Spinal cord (tissue), 10 donors: ENCODE results near the gene GET4. TPM values are rescaled to one million over a fixed set of nuclear protein-coding genes. Genes with fewer than 3 reads are reported as not detected.

ENCODE experiments used
- DNase-seq, 6 donors: peaks; one replicate each; pipeline versions ENCODE4 v3.0.0 to v3.0.0-alpha.2; 2013 to 2015; ENCODE audit warnings: low spot score in 6 of 6, low read depth in 4 of 6
- H3K27ac ChIP-seq: one replicate; pipeline ENCODE4 v1.5.1; 2013; ENCODE audit warnings: low read depth, low read length, control low read depth
- H3K27me3 ChIP-seq: one replicate; pipeline ENCODE4 v1.6.1; 2013; ENCODE audit warnings: low read length; ENCODE audit not compliant: control insufficient read depth, insufficient read depth
- H3K36me3 ChIP-seq: one replicate; pipeline ENCODE4 v1.6.1; 2013; ENCODE audit warnings: low read length; ENCODE audit not compliant: control insufficient read depth, insufficient read depth
- H3K4me1 ChIP-seq: one replicate; pipeline ENCODE4 v1.6.1; 2013; ENCODE audit warnings: low read length; ENCODE audit not compliant: control insufficient read depth, insufficient read depth
- H3K4me3 ChIP-seq: one replicate; pipeline ENCODE4 v1.5.1; 2013; ENCODE audit warnings: low read depth, low read length, control low read depth
- H3K9me3 ChIP-seq: one replicate; pipeline ENCODE4 v1.6.1; 2013; ENCODE audit warnings: low read length; ENCODE audit not compliant: control insufficient read depth, insufficient read depth
- WGBS: methylation state at CpG from one replicate; pipeline ENCODE4 v1.1.5; 2013; ENCODE audit warnings: missing lambda C conversion rate; ENCODE audit not compliant: insufficient coverage; 5-methylcytosine and 5-hydroxymethylcytosine counted together
- polyA plus RNA-seq, 2 donors: library from polyadenylated mRNA; unstranded; fragments of 120-200 nt; gene quantifications; one replicate each; pipeline ENCODE4 v1.2.1, GENCODE V29; 2013; ENCODE audit not compliant: insufficient read length in 2 of 2
- total RNA-seq, 2 donors: library from RNA; depleted of rRNA in 1 of 2; stranded (reverse); fragments of 120-200 nt in 1 of 2; fragments of >200 nt in 1 of 2; gene quantifications; one replicate each; pipeline versions ENCODE4 v1.2.3 to v1.2.4, GENCODE V29; 2013 to 2014
- donor health status: healthy.

Gene GET4
- total and polyA plus RNA-seq, 4 donors = 17.7 to 54.3 (median 33.2) TPM

GRCh38 chr7:931871-932650 lies 55.7 kb downstream of the GET4 start:
- Histone ChIP-seq H3K4me3 (no peak overlapping the region), H3K27me3 (no peaks in the 10 kb centered on the region), H3K9me3 (no peaks in the 10 kb centered on the region), H3K36me3 (peaks cover 54% of the 10 kb centered on the region), H3K4me1 (peaks cover 4% of the 10 kb centered on the region), H3K27ac (no peak overlapping the region)
- no peak for DNase-seq
- WGBS = 86% methylated on average over 21 of the region's 21 CpGs

GRCh38 chr7:932651-932975 lies 56.3 kb downstream of the GET4 start:
- WGBS = 93% methylated on average over 11 of the region's 11 CpGs
- no peak for DNase-seq
- H3K9me3 ChIP-seq = no peaks in the 10 kb centered on the region

GRCh38 chr7:934469-935163 lies 58.3 kb downstream of the GET4 start:
- Histone ChIP-seq H3K27me3 (no peaks in the 10 kb centered on the region), H3K4me1 (no peaks in the 10 kb centered on the region), H3K36me3 (peaks cover 55% of the 10 kb centered on the region), H3K4me3 (no peak overlapping the region), H3K9me3 (no peaks in the 10 kb centered on the region), H3K27ac (no peak overlapping the region)
- DNase-seq = no peak
- 87% methylated on average over 33 of the region's 34 CpGs for WGBS

More at GRCh38 chr7:932651-932975, 56.3 kb downstream of the GET4 start:
- Histone ChIP-seq H3K27ac (no peak overlapping the region), H3K4me3 (no peak overlapping the region), H3K4me1 (no peaks in the 10 kb centered on the region), H3K27me3 (no peaks in the 10 kb centered on the region), H3K36me3 (peaks cover 50% of the 10 kb centered on the region)

- WGBS = 79% methylated on average over 46 of the region's 46 CpGs
- Histone ChIP-seq H3K9me3 (no peaks in the 10 kb centered on the region), H3K27me3 (no peaks in the 10 kb centered on the region), H3K4me1 (no peaks in the 10 kb centered on the region), H3K36me3 (peaks cover 55% of the 10 kb centered on the region), H3K27ac (no peak overlapping the region), H3K4me3 (no peak overlapping the region)
- DNase-seq = no peak
These were observed 59.0 kb downstream of the GET4 start for GRCh38 chr7:935164-935873.

GRCh38 chr7:935874-936385 lies 59.6 kb downstream of the GET4 start:
- Histone ChIP-seq H3K9me3 (no peaks in the 10 kb centered on the region), H3K4me3 (no peak overlapping the region), H3K4me1 (no peaks in the 10 kb centered on the region), H3K27me3 (no peaks in the 10 kb centered on the region), H3K36me3 (peaks cover 53% of the 10 kb centered on the region), H3K27ac (no peak overlapping the region)
- WGBS = 92% methylated on average over 20 of the region's 28 CpGs
- DNase-seq = no peak

GRCh38 chr7:936386-937054 lies 60.2 kb downstream of the GET4 start:
- no peak for DNase-seq
- Histone ChIP-seq H3K27ac (no peak overlapping the region), H3K36me3 (peaks cover 48% of the 10 kb centered on the region), H3K4me3 (no peak overlapping the region), H3K4me1 (no peaks in the 10 kb centered on the region), H3K9me3 (no peaks in the 10 kb centered on the region), H3K27me3 (no peaks in the 10 kb centered on the region)
- 81% methylated on average over 18 of the region's 22 CpGs for WGBS

- Histone ChIP-seq H3K4me3 (no peak overlapping the region), H3K4me1 (no peaks in the 10 kb centered on the region), H3K27me3 (no peaks in the 10 kb centered on the region), H3K9me3 (no peaks in the 10 kb centered on the region), H3K36me3 (peaks cover 37% of the 10 kb centered on the region), H3K27ac (no peak overlapping the region)
- DNase-seq = no peak
- WGBS = 88% methylated on average over 13 of the region's 16 CpGs
These were observed 61.6 kb downstream of the GET4 start for GRCh38 chr7:937856-938484.

- no peak for DNase-seq
- 92% methylated on average over 25 of the region's 27 CpGs for WGBS
These were observed 62.3 kb downstream of the GET4 start for GRCh38 chr7:938546-939185.

More at GRCh38 chr7:938546-939185, 62.3 kb downstream of the GET4 start:
- Histone ChIP-seq H3K4me3 (no peak overlapping the region), H3K36me3 (peaks cover 33% of the 10 kb centered on the region), H3K4me1 (no peaks in the 10 kb centered on the region), H3K27me3 (no peaks in the 10 kb centered on the region), H3K9me3 (no peaks in the 10 kb centered on the region), H3K27ac (no peak overlapping the region)
